GM19463 (cell line): ENCODE results near the gene NEK1.
"Not testable (repeated sequence)": the region's sequence is repeated elsewhere in the genome, so short reads cannot be mapped to it uniquely, and the experiment has no call there.

ENCODE experiments used
- ATAC-seq: cut with Tn5 transposase; IDR thresholded peaks from one replicate; pipeline ENCODE4 v1.9.1; 2021; ENCODE audit warnings: mild to moderate bottlenecking, moderate library complexity; ENCODE audit not compliant: unreplicated experiment

The NEK1 gene

GRCh38 chr4:169604131-169604900 is 8.1 kb downstream of the NEK1 start:
- peak; percentile 84 for ATAC-seq

DNA sequence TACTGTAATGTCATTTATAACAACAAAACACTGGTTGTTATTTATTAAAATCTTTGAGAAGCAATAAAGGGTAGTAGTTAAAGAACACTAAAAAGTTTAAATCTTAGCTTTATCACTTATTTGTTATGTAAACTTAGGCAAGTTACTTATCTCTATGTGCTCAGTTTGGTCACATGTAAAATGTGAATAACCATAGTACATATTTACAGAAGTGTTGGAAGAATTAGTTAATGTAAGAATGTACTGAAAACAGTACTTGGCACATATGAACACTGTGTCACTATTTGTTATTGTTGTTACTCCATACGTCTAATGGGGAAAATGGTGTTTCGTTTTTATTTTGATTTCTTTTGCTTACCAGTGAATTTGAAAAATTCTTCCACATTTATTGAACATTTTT is 9.1 kb downstream of the NEK1 start:
- ATAC-seq = no peak

GRCh38 chr4:169601016-169601771 is 11.2 kb downstream of the NEK1 start:
- ATAC-seq = no peak

DNA sequence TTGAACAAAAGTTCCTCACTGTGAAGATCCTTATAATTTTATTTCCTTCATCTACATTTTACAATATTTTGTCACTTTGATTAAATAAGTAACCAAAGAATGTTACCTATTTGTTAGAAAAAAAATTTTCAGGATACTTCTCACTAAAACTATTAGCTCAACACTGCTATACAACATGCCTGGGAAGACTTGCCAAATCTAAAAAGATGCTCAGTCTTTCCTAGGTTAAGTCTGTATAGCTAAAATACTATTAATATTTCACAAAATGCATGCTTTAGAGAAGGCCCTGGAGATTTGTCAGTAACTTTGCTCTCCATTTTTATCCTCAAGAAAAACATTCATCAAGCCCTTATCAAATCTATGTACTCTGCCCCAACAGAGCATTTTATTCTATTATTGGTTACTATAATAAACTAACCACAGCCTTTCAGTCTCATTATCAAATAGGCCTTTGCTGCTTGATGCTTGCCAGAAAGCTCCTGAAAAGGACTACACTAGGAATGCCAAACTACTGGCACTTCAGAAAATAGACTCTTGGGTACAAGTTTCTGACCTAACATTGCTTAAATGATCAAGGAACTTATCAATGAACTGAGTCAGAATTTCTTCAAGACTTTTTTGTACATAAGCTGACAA is 17.7 kb downstream of the NEK1 start:
- ATAC-seq = no peak

DNA sequence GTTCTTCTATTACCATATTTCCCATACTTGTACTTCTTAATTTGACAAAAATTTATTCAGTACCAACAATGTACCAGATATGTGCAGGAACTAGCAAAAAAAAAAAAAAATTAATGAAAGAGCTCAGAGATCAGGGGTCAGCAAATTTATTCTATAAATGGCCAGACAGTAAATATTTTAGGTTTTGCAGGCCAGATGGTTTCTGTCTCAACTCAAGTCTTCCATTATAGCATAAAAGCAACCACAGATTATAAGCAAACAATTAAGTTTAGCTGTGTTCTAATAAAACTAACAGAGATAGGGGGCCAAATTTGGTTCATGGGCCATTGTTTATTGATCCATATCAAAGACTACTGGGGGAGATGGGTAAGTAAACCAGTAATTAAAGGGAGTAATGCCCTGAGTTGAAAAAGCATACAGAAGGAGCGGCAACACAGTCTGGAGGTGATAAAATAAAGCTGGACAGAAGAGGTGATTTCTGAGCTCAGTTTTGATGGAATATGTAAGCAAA is 19.3 kb downstream of the NEK1 start:
- ATAC-seq = no peak

DNA sequence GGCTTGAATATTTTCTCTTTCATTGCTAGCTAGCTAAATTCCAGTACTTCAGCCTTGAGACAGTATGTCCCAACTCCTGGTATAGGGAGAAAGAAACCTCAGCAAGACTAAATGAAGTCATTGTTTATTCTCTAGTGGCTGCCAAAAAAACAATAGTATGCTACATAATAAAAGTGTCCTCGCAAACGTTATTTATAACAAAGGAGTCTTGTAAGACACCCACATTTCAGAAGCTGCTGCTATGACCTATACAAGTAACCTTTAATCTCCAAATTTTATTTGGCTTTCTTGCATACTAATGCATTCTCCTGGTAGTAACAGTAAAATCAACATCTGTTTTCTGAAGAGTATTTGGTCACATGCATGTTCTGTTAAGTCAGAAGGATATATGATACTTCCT is 28.8 kb downstream of the NEK1 start:
- ATAC-seq = no peak

- no peak for ATAC-seq
These were observed 29.7 kb downstream of the NEK1 start for GRCh38 chr4:169582706-169583105.

DNA sequence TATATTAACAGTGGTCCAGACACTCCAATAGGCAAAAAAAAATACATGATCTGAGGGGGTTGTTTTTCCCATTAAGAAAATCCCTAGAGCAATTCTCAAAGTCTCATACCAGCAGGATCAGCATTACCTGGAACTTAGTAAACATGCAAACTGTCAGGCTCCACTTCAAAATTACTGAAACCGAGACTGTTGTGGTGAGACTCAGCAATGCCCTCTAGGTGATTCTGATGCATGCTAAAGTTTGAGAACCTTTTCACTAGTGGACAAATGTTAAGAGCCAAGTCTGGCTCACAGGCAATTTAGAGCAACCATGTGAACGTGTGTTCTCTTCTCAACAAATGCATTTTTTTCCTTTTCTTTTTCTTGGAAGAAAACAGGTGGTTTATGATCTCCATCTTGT is 30.2 kb downstream of the NEK1 start:
- peak; percentile 98 for ATAC-seq

GRCh38 chr4:169573889-169574288 is 38.5 kb downstream of the NEK1 start:
- no peak for ATAC-seq

- no peak for ATAC-seq
These were observed 40.9 kb downstream of the NEK1 start for GRCh38 chr4:169571435-169571834.

- ATAC-seq = not testable (repeated sequence)
These were observed 41.4 kb downstream of the NEK1 start for GRCh38 chr4:169571012-169571411.

GRCh38 chr4:169570266-169570665 is 42.1 kb downstream of the NEK1 start:
- not testable (repeated sequence) for ATAC-seq

DNA sequence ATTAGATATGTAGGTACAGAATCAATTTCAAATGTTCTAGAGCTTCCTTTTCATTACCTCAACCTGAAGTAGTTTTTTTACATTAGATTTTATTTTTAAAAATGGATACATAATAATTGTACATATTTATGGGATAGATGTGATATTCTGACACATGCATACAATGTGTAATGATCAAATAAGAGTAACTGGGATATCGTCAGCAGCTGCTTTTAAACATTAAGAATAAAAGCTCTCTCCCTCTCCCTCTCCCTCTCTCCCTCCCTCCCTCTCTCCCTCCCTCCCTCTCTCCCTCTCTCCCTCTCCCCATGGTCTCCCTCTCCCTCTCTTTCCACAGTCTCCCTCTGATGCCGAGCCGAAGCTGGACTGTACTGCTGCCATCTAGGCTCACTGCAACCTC is 43.2 kb downstream of the NEK1 start:
- not testable (repeated sequence) for ATAC-seq

DNA sequence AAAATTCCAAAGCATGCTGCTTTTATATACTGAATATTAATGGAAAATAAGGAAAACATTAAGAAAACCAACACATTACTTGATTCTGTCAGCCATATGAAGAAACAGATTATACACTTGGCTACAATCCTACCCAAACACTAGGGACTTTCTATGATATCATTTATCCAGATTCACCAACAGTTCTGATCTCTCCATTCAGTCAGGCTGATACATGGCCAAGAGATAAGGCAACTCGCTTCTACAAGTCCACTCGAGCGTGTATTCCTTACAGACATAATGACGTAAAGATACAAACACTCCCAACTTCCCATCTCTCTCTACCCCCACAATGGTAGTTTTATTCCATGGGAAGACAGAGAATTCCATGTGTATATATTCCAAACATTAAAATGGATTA is 44.5 kb downstream of the NEK1 start:
- ATAC-seq = no peak

DNA sequence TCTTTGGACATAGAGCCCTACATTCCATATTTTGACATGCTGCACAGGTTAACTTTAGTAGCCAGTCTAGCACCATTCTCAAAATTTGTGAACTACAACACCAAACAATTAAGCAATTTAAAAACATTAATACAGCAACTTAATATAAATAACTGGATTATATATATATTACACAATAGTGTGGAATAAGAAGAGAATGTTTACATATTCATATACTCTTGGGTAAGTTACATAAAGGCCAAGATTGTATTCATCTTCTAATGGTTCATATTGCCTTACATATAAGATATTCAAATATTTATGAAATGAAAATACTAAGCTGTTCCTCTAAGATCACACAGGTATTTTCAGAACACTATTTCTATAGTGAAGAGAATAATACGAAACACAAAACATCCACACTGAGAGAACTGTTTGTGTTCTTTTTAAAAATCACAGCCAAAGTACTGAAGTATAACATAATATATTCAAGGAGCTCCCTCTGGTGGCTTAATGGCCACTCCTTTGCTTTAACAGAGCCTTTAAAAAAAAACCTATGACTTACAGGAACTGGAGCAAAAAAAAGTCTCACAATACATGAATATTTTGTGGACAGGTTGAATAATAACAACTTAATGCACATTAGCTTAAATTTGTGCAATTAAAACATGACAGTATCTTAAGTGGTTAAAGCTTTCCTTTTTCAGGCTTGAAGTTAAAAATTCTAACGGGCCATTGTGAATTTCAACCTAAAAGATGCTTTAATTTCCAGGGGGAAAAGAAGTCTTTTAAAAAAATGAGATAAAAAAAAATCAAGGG is 46.2 kb downstream of the NEK1 start:
- ATAC-seq = peak; percentile 77

GRCh38 chr4:169565606-169566005 is 46.8 kb downstream of the NEK1 start:
- no peak for ATAC-seq

DNA sequence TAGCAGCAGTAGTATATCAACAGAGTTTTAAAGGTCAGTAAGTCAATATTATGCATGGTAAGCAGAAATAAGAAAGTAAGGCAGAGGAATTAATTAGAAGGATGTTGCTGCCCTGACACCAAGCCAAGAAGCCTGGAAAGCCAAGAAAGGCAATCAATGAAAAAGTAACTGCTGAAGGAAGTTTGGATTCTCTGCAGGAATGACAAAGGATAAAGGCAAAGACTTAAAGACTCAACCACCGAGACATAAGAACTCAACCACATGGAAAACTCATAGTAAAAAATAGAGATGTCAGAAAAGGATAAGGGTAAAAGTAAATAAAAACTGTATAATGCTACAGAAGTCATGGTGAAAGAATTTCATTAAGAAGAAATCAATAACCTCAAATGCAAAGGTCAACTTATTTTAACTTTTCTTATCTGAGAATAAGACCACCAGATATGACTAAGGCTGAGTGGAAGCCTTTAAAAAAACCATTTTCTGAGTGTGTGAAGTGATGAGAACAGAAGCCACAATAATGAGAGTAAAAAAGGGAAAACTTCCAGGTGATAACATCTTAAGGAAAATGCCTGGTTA is 55.2 kb downstream of the NEK1 start:
- ATAC-seq = no peak

DNA sequence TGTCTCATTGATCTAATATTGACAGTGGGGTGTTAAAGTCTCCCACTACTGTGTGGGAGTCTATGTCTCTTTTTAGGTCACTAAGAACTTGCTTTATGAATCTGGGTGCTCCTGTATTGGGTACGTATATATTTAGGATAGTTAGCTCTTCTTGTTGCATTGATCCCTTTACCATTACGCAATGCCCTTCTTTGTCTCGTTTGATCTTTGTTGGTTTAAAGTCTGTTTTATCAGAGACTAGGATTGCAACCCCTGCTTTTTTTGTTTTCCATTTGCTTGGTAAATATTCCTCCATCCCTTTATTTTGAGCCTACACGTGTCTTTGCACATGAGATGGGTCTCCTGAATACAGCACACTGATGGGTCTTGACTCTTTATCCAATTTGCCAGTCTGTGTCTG is 65.8 kb downstream of the NEK1 start:
- ATAC-seq = not testable (repeated sequence)

GRCh38 chr4:169540774-169541173 is 71.6 kb downstream of the NEK1 start:
- ATAC-seq = no peak

GRCh38 chr4:169530048-169530447 is 82.3 kb downstream of the NEK1 start:
- no peak for ATAC-seq
